A549 (cell line): ENCODE data around the gene LAMA1.

Experiments
- CHD2 ChIP-seq: fragments of 150-350 bp; IDR thresholded peaks from 2 replicates; pipeline ENCODE4 v1.6.1; 2014; ENCODE audit warnings: low read length; ENCODE audit not compliant: partially characterized antibody
- CTCF ChIP-seq: fragments of >200 bp; sonication (Bioruptor Twin); formaldehyde crosslinking; IDR thresholded peaks from 3 replicates; pipeline ENCODE4 v1.5.1; 2016
- EP300 ChIP-seq, 2 experiments: fragments of >200 bp; sonication (Bioruptor Twin); formaldehyde crosslinking; IDR thresholded peaks; 2 replicates in 1 of 2; 3 replicates in 1 of 2; pipeline ENCODE4 v1.6.1; 2016 to 2017
- HDAC2 ChIP-seq: fragments of 200-600 bp; sonication (generic); IDR thresholded peaks from 2 replicates; pipeline ENCODE4 v1.6.1; 2016
- MAZ ChIP-seq: fragments of 150-350 bp; IDR thresholded peaks from 2 replicates; pipeline ENCODE4 v1.6.1; 2014; ENCODE audit warnings: antibody characterized with exemption, low read depth, low read length, borderline replicate concordance
- POLR2A ChIP-seq: IDR thresholded peaks from 2 replicates; pipeline ENCODE4 v1.6.1; 2012; ENCODE audit warnings: mild to moderate bottlenecking, low read length
- POLR2AphosphoS2 ChIP-seq: conservative IDR thresholded peaks from 2 replicates; pipeline ENCODE4 v1.6.1; 2012; ENCODE audit warnings: low read length, improper control_type of control experiment, inconsistent platforms
- REST ChIP-seq: fragments of 200-600 bp; sonication (generic); IDR thresholded peaks from 2 replicates; pipeline ENCODE4 v1.6.1; 2016; ENCODE audit warnings: antibody characterized with exemption, mild to moderate bottlenecking, moderate library complexity
- SMC3 ChIP-seq: fragments of >200 bp; sonication (Bioruptor Twin); formaldehyde crosslinking; IDR thresholded peaks from 3 replicates; pipeline ENCODE4 v1.6.1; 2018; ENCODE audit warnings: inconsistent platforms
- ZSCAN20 ChIP-seq: fragments of 250-450 bp; sonication (Bioruptor Pico); IDR thresholded peaks from 2 replicates; pipeline ENCODE4 v1.8.0; 2022; ENCODE audit warnings: mild to moderate bottlenecking, moderate library complexity

- no peak for TF ChIP-seq EP300 (IDR thresholded peaks at IDR 0.05)
- TF ChIP-seq POLR2A = no peak
- TF ChIP-seq CTCF = no peak
- no peak for TF ChIP-seq MAZ
- no peak for TF ChIP-seq SMC3
- TF ChIP-seq POLR2AphosphoS2 = no peak
- no peak for TF ChIP-seq REST
- no peak for TF ChIP-seq ZSCAN20 (CRISPR knock-in tag)
- no peak for TF ChIP-seq CHD2
- no peak for TF ChIP-seq HDAC2
Measured at GRCh38 chr18:6938003-6938402, 179.6 kb downstream of the LAMA1 start.
